Medulla oblongata (tissue), 1 donor: Measurements from ENCODE around the gene GNB3.
"Not testable (repeated sequence)": the region's sequence is repeated elsewhere in the genome, so short reads cannot be mapped to it uniquely, and the experiment has no call there.

ENCODE experiments used
- DNase-seq: peaks from one replicate; pipeline ENCODE4 v3.0.0-alpha.2; 2015; ENCODE audit errors: extremely low spot score

Gene GNB3

DNA sequence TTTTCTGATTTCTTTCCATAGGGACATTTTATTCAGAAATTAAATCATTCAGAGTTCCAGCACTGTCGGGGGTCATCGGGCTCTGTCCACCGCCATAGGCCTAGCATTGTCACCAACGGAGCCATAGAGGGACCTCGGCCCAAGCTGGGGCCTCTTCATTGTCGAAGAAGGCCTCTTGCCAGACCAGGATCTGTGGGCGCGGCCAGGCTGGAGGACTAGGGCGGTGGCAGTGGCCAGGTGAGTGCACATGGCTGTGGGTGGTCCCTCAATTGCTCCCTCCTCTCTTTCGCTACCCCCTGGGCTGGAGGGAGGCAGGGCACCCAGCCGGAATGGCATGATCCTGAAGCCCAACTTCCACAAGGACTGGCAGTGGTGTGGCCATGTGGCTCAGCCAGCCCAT is 43.0 kb downstream of the GNB3 start:
- no peak for DNase-seq

DNA sequence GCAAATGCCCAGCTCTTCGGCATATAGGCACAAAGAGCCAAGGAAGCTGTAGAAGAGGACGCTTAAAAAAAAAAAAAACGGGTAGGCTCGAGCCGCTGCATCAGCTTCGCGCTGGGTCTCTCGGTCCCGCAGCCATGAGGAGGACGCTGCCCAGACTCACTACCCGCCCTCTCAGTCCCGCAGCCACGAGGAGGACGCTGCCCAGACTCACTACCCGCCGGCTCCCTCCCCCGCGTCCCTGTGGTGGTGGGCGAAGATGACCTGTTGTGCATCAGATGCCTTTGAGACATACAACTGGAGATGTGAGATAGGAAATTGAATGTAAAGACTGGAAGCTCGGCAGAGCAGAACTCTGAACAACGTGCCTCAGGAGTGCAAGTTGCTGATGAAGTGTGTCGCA is 43.8 kb downstream of the GNB3 start:
- no peak for DNase-seq

DNA sequence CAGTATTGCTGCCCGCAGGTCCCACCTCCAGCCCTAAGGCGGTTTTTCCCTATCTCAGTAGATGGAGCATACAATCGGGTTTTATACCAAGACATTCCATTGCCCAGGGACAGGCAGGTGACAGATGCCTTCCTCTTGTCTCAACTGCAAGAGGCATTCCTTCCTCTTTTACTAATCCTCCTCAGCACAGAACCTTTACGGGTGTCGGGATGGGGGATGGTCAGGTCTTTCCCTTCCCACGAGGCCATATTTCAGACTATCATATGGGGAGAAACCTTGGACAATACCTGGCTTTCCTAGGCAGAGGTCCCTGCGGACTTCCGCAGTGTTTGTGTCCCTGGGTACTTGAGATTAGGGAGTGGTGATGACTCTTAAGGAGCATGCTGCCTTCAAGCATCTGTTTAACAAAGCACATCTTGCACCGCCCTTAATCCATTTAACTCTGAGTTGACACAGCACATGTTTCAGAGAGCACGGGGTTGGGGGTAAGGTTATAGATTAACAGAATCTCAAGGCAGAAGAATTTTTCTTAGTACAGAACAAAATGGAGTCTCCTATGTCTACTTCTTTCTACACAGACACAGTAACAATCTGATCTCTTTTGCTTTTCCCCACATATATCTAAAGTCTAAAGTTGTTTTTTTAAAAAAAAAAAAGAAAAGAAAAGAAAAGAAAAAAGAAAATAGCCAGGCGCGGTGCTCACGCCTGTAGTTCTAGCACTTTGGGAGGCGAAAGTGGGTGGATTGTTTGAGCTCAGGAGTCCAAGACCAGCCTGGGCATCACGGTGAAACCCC is 45.7 kb downstream of the GNB3 start:
- not testable (repeated sequence) for DNase-seq

DNA sequence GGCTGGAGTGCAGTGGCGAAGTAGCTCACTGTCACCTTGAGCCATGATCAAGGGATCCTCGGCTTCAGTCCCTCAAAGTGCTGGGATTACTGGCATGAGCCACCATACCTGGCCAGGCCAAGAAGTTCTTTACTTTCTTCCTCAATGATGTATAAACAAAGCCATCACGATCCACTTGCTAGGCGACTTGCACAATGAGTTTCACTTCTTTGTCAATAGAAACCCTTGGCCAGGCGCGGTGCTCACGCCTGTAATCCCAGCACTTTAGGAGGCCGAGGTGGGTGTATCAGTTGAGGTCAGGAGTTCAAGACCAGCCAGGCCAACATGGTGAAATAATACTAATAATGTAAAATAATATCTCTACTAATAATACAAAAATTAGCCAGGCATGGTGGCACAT is 46.7 kb downstream of the GNB3 start:
- DNase-seq, result peak; percentile 7

DNA sequence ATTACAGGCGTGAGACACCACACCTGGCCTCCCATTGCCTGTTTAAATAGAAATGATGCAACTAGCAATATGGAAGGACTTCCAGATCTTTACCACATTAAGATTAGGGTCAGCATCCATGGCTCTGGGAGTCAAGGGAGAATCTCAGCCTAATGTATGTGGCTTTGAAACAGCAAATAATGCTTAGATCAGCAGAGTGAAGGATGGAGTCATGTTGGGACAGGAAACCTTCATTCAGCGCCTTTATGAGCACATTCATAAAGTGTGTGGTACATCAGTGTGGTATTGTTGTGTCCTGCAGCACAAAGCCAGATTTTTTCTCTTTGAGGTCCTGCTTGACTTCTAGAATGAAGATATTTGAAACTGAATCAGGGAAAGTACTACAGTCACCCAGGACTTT is 47.6 kb downstream of the GNB3 start:
- peak; percentile 3 for DNase-seq

DNA sequence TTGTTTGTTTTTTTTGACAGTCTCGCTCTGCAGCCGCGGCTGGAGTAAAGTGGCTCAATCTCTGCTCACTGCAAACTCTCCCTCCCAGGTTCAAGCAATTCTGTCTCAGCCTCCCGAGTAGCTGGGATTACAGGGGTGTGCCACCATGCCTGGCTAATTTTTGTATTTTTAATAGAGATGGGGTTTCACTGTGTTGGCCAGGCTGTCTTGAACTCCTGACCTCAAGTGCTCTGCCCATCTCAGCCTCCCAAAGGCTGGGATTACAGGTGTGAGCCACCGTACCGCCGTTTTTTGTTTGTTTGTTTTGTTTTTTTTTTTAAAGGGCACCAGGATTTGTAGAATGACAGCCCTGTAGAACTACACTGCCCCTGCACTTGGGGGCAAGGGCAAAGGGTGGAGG is 48.1 kb downstream of the GNB3 start:
- not testable (repeated sequence) for DNase-seq

DNA sequence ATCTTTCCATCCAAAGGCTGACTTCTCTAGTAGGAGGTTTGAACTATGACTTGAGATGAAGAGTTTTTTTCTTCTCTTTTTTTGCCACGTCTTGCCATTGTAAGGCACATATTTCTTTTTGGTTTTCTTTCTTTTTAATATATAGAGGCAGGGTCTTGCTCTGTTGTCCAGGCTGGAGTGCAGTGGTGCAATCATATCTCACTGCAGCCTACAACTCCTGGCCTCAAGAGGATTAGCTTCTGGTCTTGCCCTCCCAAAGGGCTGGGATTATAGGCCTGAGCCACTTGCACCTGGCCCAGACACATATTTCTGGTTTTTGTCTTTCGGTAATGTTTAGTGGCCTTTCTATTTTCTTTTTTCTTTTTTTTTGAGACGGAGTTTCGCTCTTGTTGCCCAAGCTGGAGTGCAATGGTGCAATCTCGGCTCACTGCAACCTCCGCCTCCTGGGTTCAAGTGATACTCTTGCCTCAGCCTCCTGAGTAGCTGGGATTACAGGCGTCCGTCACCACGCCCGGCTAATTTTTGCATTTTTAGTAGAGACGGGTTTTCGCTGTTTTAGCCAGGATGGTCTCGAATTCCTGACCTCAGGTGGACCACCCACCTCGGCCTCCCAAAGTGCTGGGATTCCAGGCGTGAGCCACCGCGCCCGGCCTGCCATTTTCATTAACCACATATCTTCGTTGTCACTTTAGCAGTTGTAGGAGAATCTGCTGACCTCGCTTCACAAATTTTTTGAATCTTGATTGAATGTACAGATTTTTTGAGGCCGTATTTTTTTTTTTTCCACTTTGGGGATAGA is 49.2 kb downstream of the GNB3 start:
- not testable (repeated sequence) for DNase-seq

DNA sequence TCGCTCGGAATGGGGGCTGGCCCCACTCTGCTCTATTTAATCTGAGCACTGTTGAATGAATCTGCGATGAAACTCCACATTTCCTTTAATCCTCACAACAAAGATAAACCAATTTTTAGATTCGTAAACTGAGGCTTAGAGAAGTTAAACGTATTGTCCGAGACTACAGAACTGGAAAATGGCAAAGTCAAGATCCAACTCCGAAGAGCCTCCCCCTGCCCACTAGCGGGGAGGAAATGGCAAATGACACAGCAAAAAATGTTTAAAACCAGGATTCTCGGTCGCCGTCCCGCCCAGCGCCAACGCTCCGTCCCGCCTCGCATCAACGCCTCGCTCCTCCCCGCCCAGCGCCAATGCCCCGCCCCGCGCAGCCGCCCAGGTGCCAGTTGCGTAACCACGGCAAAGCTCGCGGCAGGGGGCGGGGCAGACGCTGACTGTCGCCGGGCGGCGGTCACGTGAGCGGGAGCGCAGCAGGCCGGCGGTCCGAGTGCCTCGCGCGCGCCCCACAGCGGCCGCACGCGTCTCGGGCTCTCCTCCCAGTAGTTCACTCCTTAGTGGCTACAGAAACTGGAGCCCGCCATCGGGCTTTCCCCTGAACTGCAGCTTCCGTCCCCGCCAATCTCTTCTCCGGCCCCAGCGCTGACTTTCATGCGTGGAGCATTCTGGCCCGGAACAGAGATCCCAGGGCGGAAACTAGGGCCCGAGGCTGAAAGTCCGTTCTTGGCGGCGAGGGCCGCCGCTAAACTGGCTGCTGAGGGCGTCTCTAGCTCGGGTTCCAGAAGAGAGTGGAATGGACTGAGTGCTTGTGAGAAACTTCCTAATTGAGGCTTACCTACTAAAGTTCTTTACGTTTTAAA is 50.3 kb downstream of the GNB3 start:
- DNase-seq, result peak; percentile 97

DNA sequence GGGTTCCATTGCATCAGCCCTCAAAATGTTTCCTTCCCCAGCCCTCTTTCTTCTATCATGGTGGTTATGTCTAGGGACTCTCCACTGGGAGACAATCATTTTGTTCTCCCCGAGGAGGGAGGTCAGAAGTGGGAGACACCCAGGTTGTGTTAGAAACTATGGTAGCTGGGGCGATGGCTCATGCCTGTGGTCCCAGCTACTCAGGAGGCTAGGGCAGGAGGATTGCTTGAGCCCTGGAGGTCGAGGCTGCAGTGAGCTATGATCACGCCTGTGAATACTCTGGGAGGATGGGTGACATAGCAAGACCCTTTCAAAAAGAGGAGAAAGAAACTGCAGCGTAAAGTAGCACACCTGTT is 50.9 kb downstream of the GNB3 start:
- no peak for DNase-seq

DNA sequence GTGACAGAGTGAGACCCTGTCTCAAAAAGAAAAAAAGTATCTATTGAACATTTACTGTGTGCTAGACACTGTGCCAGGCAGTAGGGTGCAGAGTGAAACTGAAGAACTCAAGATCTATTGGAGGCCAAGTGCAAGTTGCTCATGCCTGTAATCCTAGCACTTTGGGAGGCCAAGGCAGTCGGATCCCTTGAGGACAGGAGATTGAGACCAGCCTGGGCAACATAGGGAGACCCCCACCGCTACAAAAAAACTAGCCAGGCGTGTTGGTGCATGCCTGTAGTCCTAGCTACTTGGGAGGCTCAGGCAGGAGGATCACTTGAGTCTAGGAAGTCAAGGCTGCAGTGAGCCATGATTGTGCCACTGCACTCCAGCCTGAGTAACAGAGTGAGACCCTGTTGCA is 52.0 kb downstream of the GNB3 start:
- not testable (repeated sequence) for DNase-seq

DNA sequence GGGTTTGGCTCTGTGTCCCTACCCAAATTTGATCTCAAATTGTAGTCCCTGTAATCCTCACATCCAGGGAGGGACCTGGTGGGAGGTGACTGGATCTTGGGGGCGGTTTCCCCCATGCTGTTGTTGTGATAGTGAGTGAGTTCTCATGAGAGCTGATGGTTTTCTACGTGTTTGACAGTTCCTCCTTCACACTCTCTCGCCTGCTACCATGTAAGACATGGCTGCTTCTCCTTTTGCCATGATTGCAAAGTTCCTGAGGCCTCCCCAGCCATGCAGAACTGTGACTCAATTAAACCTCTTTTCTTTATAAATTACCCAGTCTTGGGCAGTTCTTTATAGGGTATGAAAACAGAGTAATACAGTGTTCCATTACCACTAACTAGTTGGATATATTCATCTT is 53.6 kb downstream of the GNB3 start:
- no peak for DNase-seq
